Measurements from ENCODE around the gene CAPN10. TPM values are rescaled to one million over a fixed set of nuclear protein-coding genes. Genes with fewer than 3 reads are reported as not detected.

The CAPN10 gene
- total RNA-seq, 1 donor from 2014 or later = 14.2 TPM

GRCh38 chr2:240629619-240629967 is 43.1 kb downstream of the CAPN10 start:
- Histone ChIP-seq H3K27me3 (no peaks in the 10 kb centered on the region), H3K4me1 (peaks cover 8% of the 10 kb centered on the region), H3K4me3 (no peak overlapping the region), H3K27ac (no peak overlapping the region), H3K9me3 (no peaks in the 10 kb centered on the region), H3K36me3 (no peaks in the 10 kb centered on the region)
- no peak for DNase-seq (ENCODE audit: extremely low spot score in 2 of 2)
- TF ChIP-seq POLR2AphosphoS5 (IDR thresholded peaks at IDR 0.05; ENCODE audit: insufficient read depth in 1 of 2, low read depth in 1 of 2) (no peak), CTCF (IDR thresholded peaks at IDR 0.05) (no peak), POLR2A (IDR thresholded peaks at IDR 0.05) (no peak)
- intact Hi-C loops (cut with DNase I) = no loop called here

- no peak overlapping the region for H3K27ac ChIP-seq
- peaks cover 3% of the 10 kb centered on the region for H3K4me1 ChIP-seq
- no peak for TF ChIP-seq POLR2AphosphoS5 (IDR thresholded peaks at IDR 0.05; ENCODE audit: insufficient read depth in 1 of 2, low read depth in 1 of 2)
- H3K9me3 ChIP-seq = no peaks in the 10 kb centered on the region
- no peaks in the 10 kb centered on the region for H3K36me3 ChIP-seq
- intact Hi-C loops (cut with DNase I) = no loop called here
- no peak overlapping the region for H3K4me3 ChIP-seq
- no peaks in the 10 kb centered on the region for H3K27me3 ChIP-seq
- DNase-seq (ENCODE audit: extremely low spot score in 2 of 2) = no peak
Measured at GRCh38 chr2:240629968-240630770, 43.6 kb downstream of the CAPN10 start.

- Histone ChIP-seq H3K9me3 (no peaks in the 10 kb centered on the region), H3K36me3 (no peaks in the 10 kb centered on the region), H3K4me1 (no peaks in the 10 kb centered on the region), H3K4me3 (no peak overlapping the region), H3K27ac (no peak overlapping the region), H3K27me3 (no peaks in the 10 kb centered on the region)
- DNase-seq (ENCODE audit: extremely low spot score in 2 of 2) = no peak
- intact Hi-C loops (cut with DNase I) = no loop called here
- TF ChIP-seq POLR2A (IDR thresholded peaks at IDR 0.05) (no peak), CTCF (IDR thresholded peaks at IDR 0.05) (no peak), POLR2AphosphoS5 (IDR thresholded peaks at IDR 0.05; ENCODE audit: insufficient read depth in 1 of 2, low read depth in 1 of 2) (no peak)
Measured at GRCh38 chr2:240630771-240631547, 44.4 kb downstream of the CAPN10 start.

GRCh38 chr2:240631548-240632305 is 45.2 kb downstream of the CAPN10 start:
- Histone ChIP-seq H3K27ac (no peak overlapping the region), H3K4me3 (no peak overlapping the region), H3K36me3 (no peaks in the 10 kb centered on the region), H3K9me3 (no peaks in the 10 kb centered on the region), H3K4me1 (no peaks in the 10 kb centered on the region), H3K27me3 (no peaks in the 10 kb centered on the region)
- DNase-seq (ENCODE audit: extremely low spot score in 2 of 2) = no peak
- TF ChIP-seq POLR2A (IDR thresholded peaks at IDR 0.05) (no peak), POLR2AphosphoS5 (IDR thresholded peaks at IDR 0.05; ENCODE audit: insufficient read depth in 1 of 2, low read depth in 1 of 2) (no peak), CTCF (IDR thresholded peaks at IDR 0.05) (no peak)
- intact Hi-C loops (cut with DNase I) = no loop called here

GRCh38 chr2:240632306-240632721 is 45.8 kb downstream of the CAPN10 start:
- no peak for DNase-seq (ENCODE audit: extremely low spot score in 2 of 2)
- Histone ChIP-seq H3K36me3 (no peaks in the 10 kb centered on the region), H3K27ac (no peak overlapping the region), H3K4me1 (no peaks in the 10 kb centered on the region), H3K4me3 (no peak overlapping the region), H3K9me3 (no peaks in the 10 kb centered on the region), H3K27me3 (no peaks in the 10 kb centered on the region)
- TF ChIP-seq POLR2AphosphoS5 (IDR thresholded peaks at IDR 0.05; ENCODE audit: insufficient read depth in 1 of 2, low read depth in 1 of 2) = no peak
- TF ChIP-seq POLR2A (IDR thresholded peaks at IDR 0.05) = no peak
- TF ChIP-seq CTCF (IDR thresholded peaks at IDR 0.05) = no peak
- intact Hi-C loops (cut with DNase I) = no loop called here

Data from vagina (tissue), 2 donors.